ENCODE data around the gene ARHGEF33.

- TF ChIP-seq REST (IDR thresholded peaks at IDR 0.05; ENCODE audit: low read depth): no peak
- no peak for TF ChIP-seq CTCF (IDR thresholded peaks at IDR 0.05 in 2 of 3, conservative IDR thresholded peaks at IDR 0.05 in 1 of 3; ENCODE audit: borderline replicate concordance in 1 of 3, insufficient read depth in 1 of 3, low read depth in 2 of 3, low read length in 2 of 3)
- TF ChIP-seq JUND (IDR thresholded peaks at IDR 0.05): no peak
- no peak for TF ChIP-seq EGR1 (IDR thresholded peaks at IDR 0.05; ENCODE audit: low read depth)
- no peak for TF ChIP-seq POLR2A (IDR thresholded peaks at IDR 0.05; ENCODE audit: borderline replicate concordance, extremely low read depth, insufficient read depth, insufficient read length)
- TF ChIP-seq ELF1 (IDR thresholded peaks at IDR 0.05; ENCODE audit: borderline replicate concordance, low read depth): no peak
- no peak for TF ChIP-seq ATF3 (IDR thresholded peaks at IDR 0.05)
- no peak for TF ChIP-seq EZH2phosphoT487 (IDR thresholded peaks at IDR 0.05; ENCODE audit: borderline replicate concordance)
- no peak for TF ChIP-seq RAD21 (IDR thresholded peaks at IDR 0.05; ENCODE audit: low read depth)
- no peak for TF ChIP-seq SP1 (IDR thresholded peaks at IDR 0.05; ENCODE audit: low read depth)
- no peak for TF ChIP-seq ZBTB33 (IDR thresholded peaks at IDR 0.05; ENCODE audit: extremely low read depth, insufficient replicate concordance, low read length)
- TF ChIP-seq EZH2 (IDR thresholded peaks at IDR 0.05): no peak
- TF ChIP-seq MAX (IDR thresholded peaks at IDR 0.05): no peak
- no peak for TF ChIP-seq YY1 (IDR thresholded peaks at IDR 0.05; ENCODE audit: extremely low read depth, insufficient replicate concordance, low read depth, low read length)
Measured at GRCh38 chr2:39015424-39015823, 125.7 kb downstream of the ARHGEF33 start.

Data from HCT116 (cell line).